H9 (cell line): Measurements from ENCODE around the gene OR5M10. TPM values are rescaled to one million over a fixed set of nuclear protein-coding genes. Genes with fewer than 3 reads are reported as not detected.
"Not testable (repeated sequence)": the region's sequence is repeated elsewhere in the genome, so short reads cannot be mapped to it uniquely, and the experiment has no call there.

Source experiments
- DNase-seq: peaks from one replicate; pipeline ENCODE4 v3.0.0-alpha.2; 2017
- H2AFZ ChIP-seq: one replicate; pipeline ENCODE4 v1.6.1; 2013; ENCODE audit warnings: mild to moderate bottlenecking, low read length, control low read depth, moderate library complexity
- H2AK5ac ChIP-seq: 2 replicates; pipeline ENCODE4 v1.6.1; 2013; ENCODE audit warnings: low read length, control low read depth, mixed read lengths; ENCODE audit not compliant: insufficient read length
- H2BK120ac ChIP-seq: one replicate; pipeline ENCODE4 v1.6.1; 2013; ENCODE audit warnings: low read depth, mild to moderate bottlenecking, low read length, control low read depth, inconsistent platforms; ENCODE audit not compliant: poor library complexity, severe bottlenecking
- H2BK12ac ChIP-seq: 2 replicates; pipeline ENCODE4 v1.6.1; 2013; ENCODE audit warnings: low read length, control low read depth, mixed read lengths, low read depth; ENCODE audit not compliant: insufficient read length
- H2BK15ac ChIP-seq: 2 replicates; pipeline ENCODE4 v1.6.1; 2013; ENCODE audit warnings: low read depth, low read length, control low read depth
- H2BK20ac ChIP-seq: one replicate; pipeline ENCODE4 v1.6.1; 2013; ENCODE audit warnings: low read depth, mild to moderate bottlenecking, low read length, control low read depth, inconsistent platforms; ENCODE audit not compliant: poor library complexity, severe bottlenecking
- H2BK5ac ChIP-seq: 2 replicates; pipeline ENCODE4 v1.6.1; 2013; ENCODE audit warnings: low read length, control low read depth, mixed read lengths; ENCODE audit not compliant: insufficient read length
- H3K14ac ChIP-seq: 2 replicates; pipeline ENCODE4 v1.6.1; 2013; ENCODE audit warnings: low read length, control low read depth; ENCODE audit not compliant: insufficient read depth
- H3K18ac ChIP-seq: 2 replicates; pipeline ENCODE4 v1.6.1; 2013; ENCODE audit warnings: low read depth, mild to moderate bottlenecking, mixed read lengths, low read length, control low read depth; ENCODE audit not compliant: insufficient read length
- H3K23ac ChIP-seq: 2 replicates; pipeline ENCODE4 v1.6.1; 2013; ENCODE audit warnings: low read length, control low read depth, mixed read lengths, low read depth; ENCODE audit not compliant: insufficient read length
- H3K23me2 ChIP-seq: 2 replicates; pipeline ENCODE4 v1.6.1; 2013; ENCODE audit warnings: low read depth, mild to moderate bottlenecking, mixed read lengths, low read length, control low read depth; ENCODE audit not compliant: insufficient read length, poor library complexity, severe bottlenecking
- H3K27ac ChIP-seq: 2 replicates; pipeline ENCODE4 v1.5.1; 2013; ENCODE audit warnings: low read length, control low read depth, mixed read lengths, low read depth; ENCODE audit not compliant: insufficient read length
- H3K27me3 ChIP-seq: 2 replicates; pipeline ENCODE4 v1.6.1; 2013; ENCODE audit warnings: low read length, control low read depth, inconsistent platforms; ENCODE audit not compliant: insufficient read depth
- H3K4ac ChIP-seq: 2 replicates; pipeline ENCODE4 v1.6.1; 2013; ENCODE audit warnings: low read depth, mild to moderate bottlenecking, control low read depth, inconsistent platforms, low read length, moderate library complexity
- H3K4me1 ChIP-seq: 2 replicates; pipeline ENCODE4 v1.6.1; 2013; ENCODE audit warnings: low read length, control low read depth, inconsistent platforms; ENCODE audit not compliant: insufficient read depth
- H3K4me2 ChIP-seq: 2 replicates; pipeline ENCODE4 v1.6.1; 2013; ENCODE audit warnings: low read length, control low read depth, mixed read lengths; ENCODE audit not compliant: insufficient read length, insufficient read depth
- H3K56ac ChIP-seq: 2 replicates; pipeline ENCODE4 v1.6.1; 2013; ENCODE audit warnings: low read depth, mild to moderate bottlenecking, mixed read lengths, low read length, control low read depth; ENCODE audit not compliant: insufficient read length
- H3K79me1 ChIP-seq: 2 replicates; pipeline ENCODE4 v1.6.1; 2013; ENCODE audit warnings: low read depth, mild to moderate bottlenecking, moderate library complexity, low read length, control low read depth, inconsistent platforms; ENCODE audit not compliant: insufficient read depth, poor library complexity, severe bottlenecking
- H3K79me2 ChIP-seq: 2 replicates; pipeline ENCODE4 v1.6.1; 2013; ENCODE audit warnings: low read length, control low read depth, inconsistent platforms; ENCODE audit not compliant: insufficient read depth
- H3K9ac ChIP-seq: 2 replicates; pipeline ENCODE4 v1.6.1; 2013; ENCODE audit warnings: low read length, control low read depth, mixed read lengths; ENCODE audit not compliant: insufficient read length; ENCODE audit errors: extremely low read depth
- H3K9me3 ChIP-seq: one replicate; pipeline ENCODE4 v1.6.1; 2013; ENCODE audit warnings: low read depth, low read length, inconsistent platforms; ENCODE audit not compliant: control insufficient read depth
- H3T11ph ChIP-seq: one replicate; pipeline ENCODE4 v1.6.1; 2013; ENCODE audit warnings: mild to moderate bottlenecking, low read length, control low read depth, inconsistent platforms
- H4K20me1 ChIP-seq: one replicate; pipeline ENCODE4 v1.6.1; 2013; ENCODE audit not compliant: control insufficient read depth, insufficient read length, insufficient read depth
- H4K5ac ChIP-seq: 2 replicates; pipeline ENCODE4 v1.6.1; 2013; ENCODE audit warnings: low read depth, mild to moderate bottlenecking, mixed read lengths, low read length, control low read depth; ENCODE audit not compliant: insufficient read length
- H4K8ac ChIP-seq: replicated peaks from 2 replicates; pipeline ENCODE4 v1.6.1; 2013; ENCODE audit warnings: low read length, control low read depth, mixed read lengths, low read depth; ENCODE audit not compliant: insufficient read length
- H4K91ac ChIP-seq: 2 replicates; pipeline ENCODE4 v1.6.1; 2013; ENCODE audit warnings: low read depth, mild to moderate bottlenecking, moderate library complexity, mixed read lengths, low read length, control low read depth; ENCODE audit not compliant: insufficient read length
- H3K27ac Mint-ChIP-seq, 3 experiments: 2 replicates in 2 of 3; 3 replicates in 1 of 3; pipeline ENCODE4 v1.8.0; 2020 to 2021; ENCODE audit warnings: mixed read lengths in 3 of 3, mild to moderate bottlenecking in 1 of 3, moderate library complexity in 1 of 3
- H3K27me3 Mint-ChIP-seq: 2 replicates; pipeline ENCODE4 v1.8.0; 2021; ENCODE audit warnings: low read depth, mild to moderate bottlenecking, moderate library complexity, mixed read lengths
- H3K36me3 Mint-ChIP-seq, 3 experiments: 2 replicates in 2 of 3; 3 replicates in 1 of 3; pipeline ENCODE4 v1.8.0; 2020 to 2021; ENCODE audit warnings: low read depth in 3 of 3, mixed read lengths in 3 of 3; ENCODE audit not compliant: insufficient read depth in 1 of 3
- H3K4me1 Mint-ChIP-seq, 2 experiments: 2 replicates each; pipeline ENCODE4 v1.8.0; 2020; ENCODE audit warnings: mixed read lengths in 2 of 2
- H3K4me3 Mint-ChIP-seq, 2 experiments: 2 replicates in 1 of 2; 3 replicates in 1 of 2; pipeline ENCODE4 v1.8.0; 2020 to 2021; ENCODE audit warnings: mild to moderate bottlenecking in 2 of 2, mixed read lengths in 2 of 2, moderate library complexity in 1 of 2
- H3K9me3 Mint-ChIP-seq, 2 experiments: 2 replicates in 1 of 2; 3 replicates in 1 of 2; pipeline ENCODE4 v1.8.0; 2020; ENCODE audit warnings: mild to moderate bottlenecking in 2 of 2, mixed read lengths in 2 of 2, moderate library complexity in 1 of 2
- WGBS: extraction: QIAGEN DNeasy Blood & Tissue Kit; methylation state at CpG from one replicate; pipeline ENCODE4 v1.1.7; 2013; ENCODE audit warnings: missing lambda C conversion rate, low lambda C conversion rate, mixed read lengths; ENCODE audit not compliant: insufficient read length; ENCODE audit errors: extremely low coverage; 5-methylcytosine and 5-hydroxymethylcytosine counted together
- total RNA-seq: library from RNA; stranded (reverse); gene quantifications from 2 replicates; pipeline ENCODE4 v1.2.1, GENCODE V29; 2021
- TF ChIP-seq, protein P1 (sequence below): fragments of 200-600 bp; sonication (generic); conservative IDR thresholded peaks from 3 replicates; pipeline ENCODE4 v1.8.0; 2021; ENCODE audit warnings: antibody characterized with exemption, mild to moderate bottlenecking

Gene OR5M10
- total RNA-seq, 1 experiment from 2014 or later = not detected

DNA sequence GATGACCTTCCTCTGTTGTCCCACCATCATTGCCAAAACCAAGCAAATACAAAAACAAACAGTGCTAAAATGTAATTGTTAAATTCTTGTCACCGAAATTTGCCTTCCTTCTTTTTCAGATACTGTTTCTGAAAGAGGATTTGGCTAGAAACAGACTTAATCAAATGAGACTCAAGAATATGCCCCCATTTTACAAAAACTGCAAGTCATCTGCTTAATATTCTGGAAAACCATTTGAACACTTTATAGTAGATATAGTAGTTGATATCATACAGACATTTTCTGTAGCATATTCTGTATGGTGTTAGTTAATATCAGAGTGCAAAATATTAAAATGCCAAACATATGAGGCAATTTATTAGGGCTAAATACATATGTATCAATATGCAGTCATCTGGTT lies 33.7 kb upstream of the OR5M10 start:
- Mint-ChIP-seq H3K9me3 (no peaks in the 10 kb centered on the region), H3K27ac (no peak overlapping the region), H3K36me3 (no peaks in the 10 kb centered on the region), H3K4me3 (no peak overlapping the region), H3K4me1 (0 out of 4 replicates have a peak, but pooled peaks cover 0 to 3% of the 10 kb centered on the region in 2 experiments), H3K27me3 (no peaks in the 10 kb centered on the region)
- Histone ChIP-seq H3K18ac (no peak overlapping the region), H2BK15ac (no peak overlapping the region), H2BK20ac (no peak overlapping the region), H3T11ph (no peak overlapping the region), H4K20me1 (no peaks in the 10 kb centered on the region), H2BK12ac (no peak overlapping the region), H4K91ac (no peak overlapping the region), H2BK120ac (no peak overlapping the region), H3K14ac (no peak overlapping the region), H3K4ac (no peak overlapping the region), H3K56ac (no peak overlapping the region), H2AFZ (no peak overlapping the region), H3K9me3 (no peaks in the 10 kb centered on the region), H3K79me2 (no peaks in the 10 kb centered on the region), H3K79me1 (no peaks in the 10 kb centered on the region), H3K27ac (no peak overlapping the region), H3K4me1 (no peaks in the 10 kb centered on the region), H3K9ac (no peak overlapping the region), H3K4me2 (no peak overlapping the region), H4K8ac (no peak overlapping the region), H4K5ac (no peak overlapping the region), H3K27me3 (no peaks in the 10 kb centered on the region), H3K23ac (no peak overlapping the region), H2BK5ac (no peak overlapping the region), H2AK5ac (no peak overlapping the region), H3K23me2 (no peaks in the 10 kb centered on the region)
- TF ChIP-seq, protein P1, sequence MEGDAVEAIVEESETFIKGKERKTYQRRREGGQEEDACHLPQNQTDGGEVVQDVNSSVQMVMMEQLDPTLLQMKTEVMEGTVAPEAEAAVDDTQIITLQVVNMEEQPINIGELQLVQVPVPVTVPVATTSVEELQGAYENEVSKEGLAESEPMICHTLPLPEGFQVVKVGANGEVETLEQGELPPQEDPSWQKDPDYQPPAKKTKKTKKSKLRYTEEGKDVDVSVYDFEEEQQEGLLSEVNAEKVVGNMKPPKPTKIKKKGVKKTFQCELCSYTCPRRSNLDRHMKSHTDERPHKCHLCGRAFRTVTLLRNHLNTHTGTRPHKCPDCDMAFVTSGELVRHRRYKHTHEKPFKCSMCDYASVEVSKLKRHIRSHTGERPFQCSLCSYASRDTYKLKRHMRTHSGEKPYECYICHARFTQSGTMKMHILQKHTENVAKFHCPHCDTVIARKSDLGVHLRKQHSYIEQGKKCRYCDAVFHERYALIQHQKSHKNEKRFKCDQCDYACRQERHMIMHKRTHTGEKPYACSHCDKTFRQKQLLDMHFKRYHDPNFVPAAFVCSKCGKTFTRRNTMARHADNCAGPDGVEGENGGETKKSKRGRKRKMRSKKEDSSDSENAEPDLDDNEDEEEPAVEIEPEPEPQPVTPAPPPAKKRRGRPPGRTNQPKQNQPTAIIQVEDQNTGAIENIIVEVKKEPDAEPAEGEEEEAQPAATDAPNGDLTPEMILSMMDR = no peak
- no CpG with 5 or more reads among the region's 1 CpG for WGBS
- DNase-seq = no peak

DNA sequence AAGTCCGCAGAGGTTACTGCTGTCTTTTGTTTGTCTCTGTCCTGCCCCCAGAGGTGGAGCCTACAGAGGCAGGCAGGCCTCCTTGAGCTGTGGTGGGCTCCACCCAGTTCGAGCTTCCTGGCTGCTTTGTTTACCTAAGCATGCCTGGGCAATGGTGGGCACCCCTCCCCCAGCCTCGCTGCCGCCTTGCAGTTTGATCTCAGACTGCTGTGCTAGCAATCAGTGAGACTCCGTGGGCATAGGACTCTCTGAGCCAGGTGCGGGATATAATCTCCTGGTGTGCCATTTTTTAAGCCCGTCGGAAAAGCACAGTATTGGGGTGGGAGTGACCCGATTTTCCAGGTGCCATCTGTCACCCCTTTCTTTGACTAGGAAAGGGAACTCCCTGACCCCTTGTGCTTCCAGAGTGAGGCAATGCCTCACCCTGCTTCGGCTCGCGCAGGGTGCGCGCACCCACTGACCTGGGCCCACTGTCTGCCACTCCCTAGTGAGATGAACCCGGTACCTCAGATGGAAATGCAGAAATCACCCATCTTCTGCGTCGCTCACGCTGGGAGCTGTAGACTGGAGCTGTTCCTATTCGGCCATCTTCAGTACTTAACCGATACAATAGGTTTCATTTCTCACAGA lies 14.7 kb upstream of the OR5M10 start:
- H2AFZ ChIP-seq, H3K4me2 ChIP-seq, H3K4me3 Mint-ChIP-seq, H2BK15ac ChIP-seq, H4K5ac ChIP-seq, DNase-seq, H2BK20ac ChIP-seq, H2AK5ac ChIP-seq, H3K4me1 Mint-ChIP-seq, H2BK5ac ChIP-seq, H3K27ac ChIP-seq, H2BK12ac ChIP-seq, H4K20me1 ChIP-seq, H3K23ac ChIP-seq, H2BK120ac ChIP-seq, H3K4ac ChIP-seq, H3K27ac Mint-ChIP-seq, H3T11ph ChIP-seq, H3K27me3 ChIP-seq, H3K23me2 ChIP-seq, H3K56ac ChIP-seq, H3K79me2 ChIP-seq, H3K18ac ChIP-seq, H3K9ac ChIP-seq, H3K4me1 ChIP-seq, H3K14ac ChIP-seq, H3K27me3 Mint-ChIP-seq, H4K8ac ChIP-seq, H3K79me1 ChIP-seq, H4K91ac ChIP-seq: not testable (repeated sequence)
- peaks cover 12% of the 10 kb centered on the region for H3K9me3 ChIP-seq
- peaks cover 39 to 40% of the 10 kb centered on the region in 2 experiments for H3K9me3 Mint-ChIP-seq
- WGBS = no CpG with 5 or more reads among the region's 20 CpGs
- H3K36me3 Mint-ChIP-seq = peaks cover 11 to 27% (median 12%) of the 10 kb centered on the region in 3 experiments; a peak in 6 of 7 replicates
